Activated B cell treated with CpG ODN at 0.5 μM for 24 hours (primary cell): ENCODE data around the gene RB1. TPM values are rescaled to one million over a fixed set of nuclear protein-coding genes. Genes with fewer than 3 reads are reported as not detected.

Experiments used
- ATAC-seq: fragments of 200-7000 bp; cut with Tn5 transposase; one replicate; pipeline ENCODE4 v1.10.0; 2021; ENCODE audit warnings: low read depth, mild to moderate bottlenecking, moderate library complexity
- CTCF ChIA-PET: fragments of 350-600 bp; sonication (Branson Sonifier 250); formaldehyde crosslinking; loops from one replicate; lab custom pipeline; 2021; ENCODE audit warnings: antibody characterized with exemption; lab: Charles Lee
- POLR2A ChIA-PET: fragments of 350-600 bp; sonication (Branson Sonifier 250); formaldehyde crosslinking; loops from one replicate; lab custom pipeline; 2021; ENCODE audit warnings: antibody characterized with exemption; lab: Charles Lee
- DNase-seq: peaks from one replicate; pipeline ENCODE4 v3.0.0; 2022
- H3K27ac Mint-ChIP-seq: one replicate; pipeline ENCODE4 v1.8.0; 2020; ENCODE audit warnings: mixed read lengths
- H3K27me3 Mint-ChIP-seq: one replicate; pipeline ENCODE4 v1.8.0; 2021; ENCODE audit warnings: mixed read lengths
- H3K36me3 Mint-ChIP-seq: one replicate; pipeline ENCODE4 v1.8.0; 2021; ENCODE audit warnings: low read depth, mixed read lengths
- H3K4me1 Mint-ChIP-seq: one replicate; pipeline ENCODE4 v1.8.0; 2021; ENCODE audit warnings: mixed read lengths
- H3K4me3 Mint-ChIP-seq: one replicate; pipeline ENCODE4 v1.8.0; 2020; ENCODE audit warnings: mild to moderate bottlenecking, mixed read lengths
- H3K9me3 Mint-ChIP-seq: one replicate; pipeline ENCODE4 v1.8.0; 2020; ENCODE audit warnings: mixed read lengths
- intact Hi-C: fragments of 100-400 bp; cut with micrococcal nuclease; formaldehyde crosslinking; loops from one replicate; pipeline ENCODE4 v1.15.1; 2024
- total RNA-seq: library from RNA; stranded (reverse); gene quantifications from 2 replicates; pipeline ENCODE4 v1.2.3, GENCODE V29; 2022
- TF ChIP-seq, protein P1 (sequence below): fragments of 200-600 bp; IDR thresholded peaks from one replicate; pipeline ENCODE4 v1.8.0; 2022; ENCODE audit warnings: antibody characterized with exemption, mild to moderate bottlenecking

Gene RB1
- total RNA-seq, 1 donor from 2014 or later, result 70.5 TPM

DNA sequence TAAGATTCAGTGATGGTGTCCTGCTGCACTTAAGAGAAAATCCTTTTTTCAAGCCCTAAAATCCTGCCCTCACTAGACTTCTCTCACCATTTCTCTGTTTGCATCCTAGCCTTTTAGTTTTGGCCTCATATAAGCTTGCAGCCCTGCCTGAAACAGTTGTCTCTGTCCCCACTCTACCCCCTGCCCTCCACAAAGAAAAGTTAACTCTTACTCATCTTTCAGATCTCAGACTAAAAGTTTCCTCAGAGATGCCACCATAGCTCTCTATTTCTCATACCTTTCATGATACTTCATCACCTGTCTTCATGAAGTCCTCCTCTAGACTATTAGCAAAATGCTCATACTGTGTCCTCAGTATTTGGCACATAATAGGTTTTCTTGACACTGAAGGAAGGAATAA is 37.4 kb upstream of the RB1 start:
- H3K4me3 Mint-ChIP-seq, result peak overlapping the region; percentile 21
- H3K27ac Mint-ChIP-seq, result peak overlapping the region; percentile 85
- TF ChIP-seq, protein P1, sequence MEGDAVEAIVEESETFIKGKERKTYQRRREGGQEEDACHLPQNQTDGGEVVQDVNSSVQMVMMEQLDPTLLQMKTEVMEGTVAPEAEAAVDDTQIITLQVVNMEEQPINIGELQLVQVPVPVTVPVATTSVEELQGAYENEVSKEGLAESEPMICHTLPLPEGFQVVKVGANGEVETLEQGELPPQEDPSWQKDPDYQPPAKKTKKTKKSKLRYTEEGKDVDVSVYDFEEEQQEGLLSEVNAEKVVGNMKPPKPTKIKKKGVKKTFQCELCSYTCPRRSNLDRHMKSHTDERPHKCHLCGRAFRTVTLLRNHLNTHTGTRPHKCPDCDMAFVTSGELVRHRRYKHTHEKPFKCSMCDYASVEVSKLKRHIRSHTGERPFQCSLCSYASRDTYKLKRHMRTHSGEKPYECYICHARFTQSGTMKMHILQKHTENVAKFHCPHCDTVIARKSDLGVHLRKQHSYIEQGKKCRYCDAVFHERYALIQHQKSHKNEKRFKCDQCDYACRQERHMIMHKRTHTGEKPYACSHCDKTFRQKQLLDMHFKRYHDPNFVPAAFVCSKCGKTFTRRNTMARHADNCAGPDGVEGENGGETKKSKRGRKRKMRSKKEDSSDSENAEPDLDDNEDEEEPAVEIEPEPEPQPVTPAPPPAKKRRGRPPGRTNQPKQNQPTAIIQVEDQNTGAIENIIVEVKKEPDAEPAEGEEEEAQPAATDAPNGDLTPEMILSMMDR, result no peak
- peaks cover 31% of the 10 kb centered on the region for H3K36me3 Mint-ChIP-seq
- ATAC-seq (no peak), DNase-seq (no peak)
- peaks cover 52% of the 10 kb centered on the region for H3K4me1 Mint-ChIP-seq
- no peaks in the 10 kb centered on the region for H3K9me3 Mint-ChIP-seq
- CTCF ChIA-PET, result interaction anchor here (1.0 kb wide), 1 partner anchor 33 kb away, joined by 3 read pairs; the partner anchor contains the start of gene ITM2B
- intact Hi-C loops, result no loop called here
- POLR2A ChIA-PET, result interaction anchor here (0.9 to 3.0 kb wide), 4 partner anchors 11 to 72 kb away, joined by 3 to 23 read pairs (median 4); partner anchors contain the start of gene RB1
- H3K27me3 Mint-ChIP-seq, result no peaks in the 10 kb centered on the region

- TF ChIP-seq, protein P1, result no peak
- Mint-ChIP-seq H3K4me3 (no peak overlapping the region), H3K27ac (peak overlapping the region; percentile 85), H3K4me1 (peaks cover 52% of the 10 kb centered on the region), H3K27me3 (no peaks in the 10 kb centered on the region), H3K9me3 (no peaks in the 10 kb centered on the region), H3K36me3 (peaks cover 27% of the 10 kb centered on the region)
- CTCF ChIA-PET, result no interaction called here
- POLR2A ChIA-PET, result interaction anchor here (0.7 to 3.0 kb wide), 3 partner anchors 34 to 73 kb away, joined by 3 to 23 read pairs (median 3); partner anchors contain the start of genes ITM2B and RB1
- intact Hi-C loops, result no loop called here
- DNase-seq (no peak), ATAC-seq (no peak)
Measured at GRCh38 chr13:48266701-48267639, 36.6 kb upstream of the RB1 start.

DNA sequence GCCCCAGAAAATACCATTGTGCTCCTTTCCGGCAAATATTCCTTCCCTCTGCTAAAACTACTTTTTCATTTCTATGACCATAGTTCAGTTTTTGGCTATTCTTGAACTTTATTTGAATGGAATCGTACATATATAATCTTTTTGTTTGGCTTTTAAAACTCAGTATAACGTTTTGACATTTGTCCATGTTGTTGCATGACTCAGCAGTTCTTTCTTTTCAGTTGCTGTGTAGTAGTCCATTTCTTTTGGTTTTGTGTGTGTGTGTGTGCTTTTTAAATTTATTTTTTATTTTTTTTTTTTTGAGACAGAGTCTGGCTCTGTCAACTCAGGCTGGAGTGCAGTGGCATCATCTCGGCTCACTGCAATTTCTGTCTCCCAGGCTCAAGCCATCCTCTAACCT is 35.5 kb upstream of the RB1 start:
- Mint-ChIP-seq H3K4me1 (peaks cover 44% of the 10 kb centered on the region), H3K9me3 (no peaks in the 10 kb centered on the region), H3K27me3 (no peaks in the 10 kb centered on the region), H3K4me3 (no peak overlapping the region), H3K36me3 (peaks cover 17% of the 10 kb centered on the region), H3K27ac (no peak overlapping the region)
- DNase-seq (no peak), ATAC-seq (no peak)
- intact Hi-C loops, result no loop called here
- CTCF ChIA-PET, result no interaction called here
- TF ChIP-seq, protein P1, result no peak
- POLR2A ChIA-PET, result no interaction called here

DNA sequence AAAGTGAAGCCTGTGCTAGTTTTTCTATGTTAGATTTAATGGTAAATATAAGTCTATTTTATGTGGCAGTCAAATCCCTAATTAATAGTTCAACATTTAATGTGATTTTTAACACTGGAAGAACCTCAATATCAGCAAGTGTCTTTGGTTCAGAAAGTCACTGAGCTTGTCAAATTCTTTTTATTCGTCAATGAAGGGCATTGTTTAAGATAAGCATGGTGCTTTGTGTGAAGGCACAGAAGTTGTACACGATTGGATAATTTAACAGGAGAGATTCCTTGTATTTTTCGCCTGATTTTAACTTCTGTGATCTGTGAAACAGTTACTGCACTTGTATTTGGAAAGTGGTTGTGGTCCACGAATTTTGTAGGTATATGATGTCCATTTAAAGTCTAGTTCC is 30.2 kb upstream of the RB1 start:
- CTCF ChIA-PET, result no interaction called here
- peaks cover 11% of the 10 kb centered on the region for H3K36me3 Mint-ChIP-seq
- DNase-seq (no peak), ATAC-seq (no peak)
- no peak overlapping the region for H3K27ac Mint-ChIP-seq
- TF ChIP-seq, protein P1, result no peak
- no peaks in the 10 kb centered on the region for H3K27me3 Mint-ChIP-seq
- H3K4me1 Mint-ChIP-seq, result peaks cover 6% of the 10 kb centered on the region
- H3K4me3 Mint-ChIP-seq, result no peak overlapping the region
- intact Hi-C loops, result no loop called here
- POLR2A ChIA-PET, result no interaction called here
- H3K9me3 Mint-ChIP-seq, result no peaks in the 10 kb centered on the region

DNA sequence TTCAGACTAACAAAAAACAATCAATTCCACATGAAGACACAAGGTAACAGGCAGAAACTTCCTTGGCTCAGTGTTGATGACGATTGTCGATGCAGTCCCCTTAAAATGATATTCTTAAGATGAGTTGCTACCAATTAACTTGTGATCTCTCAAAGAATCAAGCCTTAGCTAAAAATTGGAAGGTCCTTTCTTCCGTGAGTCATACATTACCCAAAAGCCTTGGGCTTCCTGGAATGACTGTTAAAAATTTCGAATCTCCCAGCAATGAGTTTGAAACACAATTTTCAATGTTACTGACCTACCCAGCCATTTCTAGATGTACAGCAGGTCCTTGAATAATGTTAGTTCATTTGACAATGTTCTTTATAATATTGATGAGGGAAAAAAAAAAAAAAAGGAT is 28.0 kb upstream of the RB1 start:
- H3K27me3 Mint-ChIP-seq, result no peaks in the 10 kb centered on the region
- no peak for ATAC-seq
- H3K9me3 Mint-ChIP-seq, result no peaks in the 10 kb centered on the region
- CTCF ChIA-PET, result no interaction called here
- peaks cover 4% of the 10 kb centered on the region for H3K4me1 Mint-ChIP-seq
- H3K36me3 Mint-ChIP-seq, result no peaks in the 10 kb centered on the region
- no peak overlapping the region for H3K4me3 Mint-ChIP-seq
- no peak for DNase-seq
- no peak overlapping the region for H3K27ac Mint-ChIP-seq
- POLR2A ChIA-PET, result no interaction called here
- TF ChIP-seq, protein P1, result no peak
- intact Hi-C loops, result no loop called here
